Anterior cingulate cortex (tissue), 58 donors: ENCODE results near the gene SLC24A3.
A peak's percentile ranks its signal among the peaks of the same experiment; 100 is the strongest.

Experiments
- DNase-seq, 58 donors: peaks; one replicate each; lab custom pipeline; 2025; lab: John Stamatoyannopoulos, UW

Gene SLC24A3

GRCh38 chr20:19269737-19270340 lies 57.4 kb downstream of the SLC24A3 start:
- DNase-seq = peak in 3 of 58 donors; percentile 6 to 31 (median 21)

DNA sequence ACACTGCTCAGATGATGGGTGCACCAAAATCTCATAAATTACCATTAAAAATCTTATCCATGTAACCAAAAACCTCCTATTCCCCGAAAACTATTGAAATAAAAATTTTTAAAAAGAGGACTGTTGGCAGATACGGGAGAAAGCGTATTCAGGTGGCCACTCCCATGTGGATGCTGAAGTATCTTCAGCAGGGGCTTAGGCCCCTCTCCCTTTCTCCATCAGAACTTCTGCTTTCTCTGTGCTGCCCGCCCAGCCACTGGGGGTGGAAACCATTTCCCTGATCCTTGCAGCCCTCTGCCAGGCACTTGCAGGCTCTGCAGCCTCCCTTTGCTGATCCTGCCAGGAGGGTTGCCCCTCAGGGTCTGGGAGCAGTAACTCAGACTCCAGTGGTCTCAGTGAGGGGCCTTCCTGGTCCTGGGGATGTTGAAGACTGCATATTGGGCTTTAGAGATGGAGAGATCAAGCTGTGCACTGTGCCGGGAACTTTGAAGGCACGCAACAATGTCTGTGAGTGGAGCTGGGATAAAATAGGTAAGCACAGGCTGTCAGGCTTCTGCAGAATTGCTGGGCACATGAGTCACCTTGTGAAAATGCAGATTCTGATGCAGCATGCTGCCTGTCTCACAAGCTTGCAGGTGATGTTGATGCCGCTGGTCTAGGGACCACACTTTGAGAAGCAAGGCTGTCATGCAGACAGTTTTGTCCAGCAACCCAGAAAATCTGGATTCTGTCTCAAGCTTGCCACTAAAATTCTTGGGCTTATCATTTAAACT lies 59.6 kb downstream of the SLC24A3 start:
- DNase-seq = no peak

GRCh38 chr20:19272976-19273654 lies 60.7 kb downstream of the SLC24A3 start:
- no peak for DNase-seq

DNA sequence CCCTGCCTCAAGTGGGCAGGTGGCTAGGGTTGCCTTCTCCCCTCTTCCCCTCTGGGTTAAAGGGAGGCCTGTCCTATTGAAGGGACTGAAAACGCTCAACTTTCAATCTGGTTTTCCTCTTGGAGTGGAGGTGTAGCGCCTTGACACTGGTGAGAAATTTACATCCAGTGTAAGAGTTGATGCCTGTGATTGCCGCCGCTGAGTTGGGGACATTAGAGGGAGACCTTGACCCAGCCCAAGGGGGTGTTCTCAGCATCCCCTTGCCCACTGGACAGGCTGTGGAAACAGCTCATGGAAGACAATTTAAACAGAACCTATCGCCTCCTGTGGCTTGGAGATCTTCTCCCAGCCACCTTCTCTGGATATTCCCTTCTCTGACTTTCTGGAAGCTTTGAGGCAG lies 61.6 kb downstream of the SLC24A3 start:
- DNase-seq = no peak

- no peak for DNase-seq
Observed at GRCh38 chr20:19274412-19275015, 62.1 kb downstream of the SLC24A3 start.

GRCh38 chr20:19275038-19275629 lies 62.7 kb downstream of the SLC24A3 start:
- peak in 1 of 58 donors; percentile 39 for DNase-seq

DNA sequence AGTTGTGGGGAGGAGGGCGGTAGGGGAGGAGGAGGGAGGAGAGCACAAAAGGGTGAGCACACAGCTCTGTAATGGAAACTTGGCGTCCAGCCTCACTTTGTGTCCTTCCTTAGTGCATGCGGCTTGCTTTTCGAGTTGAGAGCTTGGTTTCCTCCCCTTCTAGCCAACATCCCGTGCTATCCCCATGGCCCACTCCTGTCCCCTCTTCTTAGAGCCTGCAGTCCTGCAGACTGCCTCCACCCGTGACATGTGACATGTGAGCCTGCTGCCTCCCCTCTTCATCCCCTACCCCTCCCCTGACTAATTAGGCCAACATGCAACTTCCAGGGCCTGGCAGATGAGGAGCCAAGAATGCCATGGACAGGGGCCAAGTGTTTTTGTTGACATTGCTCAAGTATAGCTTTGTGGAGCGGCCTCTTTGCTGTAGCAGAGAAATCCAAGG lies 63.2 kb downstream of the SLC24A3 start:
- DNase-seq = peak in 46 of 58 donors; percentile 7 to 79 (median 36)

- DNase-seq = no peak
Observed at GRCh38 chr20:19277381-19277780, 64.9 kb downstream of the SLC24A3 start.

DNA sequence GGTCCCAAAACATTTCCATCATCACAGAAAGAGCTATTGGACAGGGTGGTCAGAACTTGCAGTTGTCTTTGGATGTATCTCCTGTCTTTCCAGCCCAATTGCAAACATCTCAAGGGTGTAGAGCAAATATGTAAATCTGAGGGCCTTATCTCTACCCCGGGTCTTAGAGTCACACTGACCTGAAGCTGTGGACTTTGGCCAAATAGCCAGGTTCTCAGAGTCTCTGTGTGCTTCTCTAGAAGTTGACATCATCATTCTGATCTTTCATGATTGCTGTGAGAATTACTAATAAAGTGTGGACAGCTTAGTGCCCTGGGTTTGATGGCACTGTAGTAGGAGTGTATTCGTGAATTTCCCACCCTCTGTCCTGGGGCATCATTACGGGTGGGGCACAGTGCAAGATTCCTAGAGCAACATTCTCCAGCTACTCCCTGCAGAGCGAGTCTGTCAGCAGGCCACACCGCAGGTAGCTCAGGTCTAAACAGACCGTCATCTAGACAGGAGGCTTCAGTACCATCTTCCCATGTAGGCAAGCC lies 71.1 kb downstream of the SLC24A3 start:
- DNase-seq = no peak

DNA sequence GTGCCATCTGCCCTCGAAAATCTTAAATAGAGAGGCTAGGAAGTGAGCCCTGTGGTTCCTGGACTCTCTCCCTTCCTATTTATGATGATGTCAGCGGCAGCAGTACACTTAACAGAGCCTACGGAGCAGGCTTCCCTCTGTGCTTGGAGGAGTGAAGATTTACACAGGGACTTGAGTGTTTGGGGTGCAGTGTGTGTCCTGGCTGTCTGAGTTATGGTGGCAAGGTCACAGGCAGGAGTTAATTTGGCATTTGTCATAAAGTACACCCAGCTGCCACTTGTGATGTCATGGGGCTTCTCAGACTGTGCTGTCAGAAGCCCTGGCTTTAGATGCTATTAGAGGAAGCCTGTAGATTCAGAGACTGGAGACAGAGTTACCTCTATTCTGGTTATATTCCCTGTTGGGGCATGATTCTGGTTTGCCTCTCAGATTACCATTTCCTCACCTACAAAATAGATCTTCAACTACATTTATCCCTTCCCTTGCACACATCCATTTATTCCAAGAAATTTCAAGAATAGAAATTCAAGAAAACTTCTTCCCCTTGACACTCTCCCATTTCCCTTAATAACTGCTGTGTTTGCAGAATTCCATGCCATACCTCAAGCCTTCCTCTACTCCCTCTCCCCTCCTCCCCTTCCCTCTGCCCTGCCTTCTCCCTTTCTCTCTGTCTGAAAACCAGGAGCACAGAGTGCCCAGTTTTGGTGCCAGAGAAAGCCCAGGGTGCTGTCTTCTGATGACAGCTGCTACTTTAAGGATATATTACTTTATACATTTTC lies 72.1 kb downstream of the SLC24A3 start:
- DNase-seq = no peak

DNA sequence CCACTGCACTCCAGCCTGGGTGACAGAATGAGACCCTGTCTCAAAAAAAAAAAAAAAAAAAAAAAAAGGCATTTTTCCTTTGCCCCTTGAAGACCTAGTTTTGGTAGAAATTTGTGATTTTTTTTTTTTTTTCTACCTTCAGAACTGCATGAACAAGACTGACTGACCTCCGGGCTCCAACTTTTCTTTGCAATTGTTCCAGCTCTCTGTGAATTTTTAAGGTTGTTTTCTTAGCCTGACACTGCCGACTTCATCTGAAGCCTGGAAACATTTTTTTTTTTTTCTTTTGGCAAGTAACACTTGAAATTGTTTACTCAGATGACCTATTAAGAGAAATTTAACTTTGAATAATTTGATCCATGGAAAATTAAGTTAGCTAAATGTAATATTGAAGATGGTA lies 73.0 kb downstream of the SLC24A3 start:
- no peak for DNase-seq

DNA sequence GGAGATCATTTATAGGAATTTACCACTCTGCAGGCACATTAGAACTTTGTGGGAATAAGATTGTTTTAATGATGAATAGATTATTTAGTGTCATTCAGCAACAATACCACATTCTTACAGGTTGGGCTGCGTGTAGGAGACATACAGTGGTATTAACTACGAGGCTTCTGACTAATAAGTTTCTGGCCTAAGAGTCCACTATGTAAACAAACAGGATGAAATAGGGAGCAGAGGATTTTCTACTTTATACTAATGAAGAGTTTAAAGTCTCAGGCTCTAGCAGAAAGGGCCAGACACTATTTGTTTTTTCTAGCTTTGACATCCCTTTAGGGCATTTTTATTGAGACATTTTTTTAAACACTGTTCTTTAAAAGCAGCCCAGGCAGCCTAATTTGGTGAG lies 75.6 kb downstream of the SLC24A3 start:
- DNase-seq = no peak

- DNase-seq = no peak
Observed at GRCh38 chr20:19288636-19289035, 76.2 kb downstream of the SLC24A3 start.

- no peak for DNase-seq
Observed at GRCh38 chr20:19289451-19289850, 77.0 kb downstream of the SLC24A3 start.

DNA sequence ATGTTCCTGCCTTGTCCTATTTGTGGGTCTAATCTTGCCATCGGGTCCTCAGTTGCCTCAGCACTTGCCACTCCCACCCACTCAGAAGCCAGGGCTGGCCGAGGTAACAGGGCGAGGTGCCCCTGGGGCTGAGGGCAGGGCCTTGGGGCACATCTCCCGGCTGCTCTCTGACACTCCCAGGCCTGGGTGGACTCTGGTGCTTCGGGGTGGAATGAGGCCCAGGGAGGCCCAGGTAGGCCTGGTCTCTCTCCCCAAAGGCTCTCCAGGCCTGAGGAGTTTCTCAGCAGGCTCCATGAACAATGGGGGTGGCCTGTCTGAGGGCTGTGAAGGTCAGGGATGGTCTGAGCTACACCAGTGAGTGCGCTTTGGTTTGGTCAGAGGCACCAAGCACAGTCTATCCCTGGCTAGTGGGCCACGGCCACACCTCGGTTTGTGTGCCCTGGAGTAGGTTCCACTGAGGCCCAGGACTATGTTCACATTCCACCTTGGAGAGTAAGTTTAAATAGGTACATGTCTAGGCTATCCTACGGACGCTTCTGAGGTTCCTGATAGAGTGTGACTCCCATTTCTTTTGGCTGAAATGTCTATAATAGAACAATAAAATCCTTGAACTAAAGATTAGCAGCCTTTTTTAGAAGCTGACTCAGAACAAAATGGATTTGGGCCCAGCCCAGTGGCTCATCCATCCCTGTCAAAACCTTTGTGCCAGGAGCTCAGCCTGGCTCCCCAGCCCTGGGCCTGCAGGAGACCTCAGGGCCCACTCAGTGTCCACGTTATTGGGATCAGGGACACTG lies 78.8 kb downstream of the SLC24A3 start:
- DNase-seq = no peak

GRCh38 chr20:19291818-19292132 lies 79.3 kb downstream of the SLC24A3 start:
- no peak for DNase-seq

- DNase-seq = peak in 1 of 58 donors; percentile 8
Observed at GRCh38 chr20:19292254-19292653, 79.8 kb downstream of the SLC24A3 start.

DNA sequence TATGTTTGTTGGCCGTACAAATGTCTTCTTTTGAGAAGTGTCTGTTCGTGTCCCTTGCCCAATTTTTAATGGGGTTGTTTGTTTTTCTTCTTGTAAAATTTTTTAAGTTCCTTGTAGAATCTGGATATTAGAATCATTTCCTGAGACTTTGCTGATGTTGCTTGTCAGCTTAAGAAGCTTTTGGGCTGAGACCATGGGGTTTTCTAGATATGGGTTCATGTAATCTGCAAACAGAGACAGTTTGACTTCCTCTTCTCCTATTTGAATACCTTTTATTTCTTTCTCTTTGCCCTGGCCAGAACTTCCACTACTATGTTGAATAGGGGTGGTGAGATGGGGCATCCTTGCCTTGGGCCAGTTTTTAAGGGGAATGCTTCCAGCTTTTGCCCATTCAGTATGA lies 82.6 kb downstream of the SLC24A3 start:
- DNase-seq = no peak

- DNase-seq = no peak
Observed at GRCh38 chr20:19298652-19299051, 86.2 kb downstream of the SLC24A3 start.
